Transverse colon (tissue), 4 donors: ENCODE results near the gene SMAD6. TPM values are rescaled to one million over a fixed set of nuclear protein-coding genes. Genes with fewer than 3 reads are reported as not detected.

Experiments
- DNase-seq: peaks from one replicate; pipeline ENCODE4 v3.0.0-alpha.2; 2019
- H3K27ac ChIP-seq, 4 donors: fragments of 200-600 bp; sonication (generic); 2 replicates each; pipeline ENCODE4 v1.5.1; 2016 to 2018; ENCODE audit warnings: inconsistent platforms in 4 of 4
- H3K27me3 ChIP-seq: fragments of 200-600 bp; sonication (generic); 2 replicates; pipeline ENCODE4 v1.5.1; 2017; ENCODE audit warnings: inconsistent platforms
- H3K36me3 ChIP-seq, 4 donors: fragments of 200-600 bp; sonication (generic); 2 replicates each; pipeline ENCODE4 v1.5.1; 2017 to 2019; ENCODE audit warnings: inconsistent platforms in 4 of 4
- H3K4me1 ChIP-seq, 4 donors: fragments of 200-600 bp; sonication (generic); 2 replicates each; pipeline ENCODE4 v1.5.1; 2017 to 2020; ENCODE audit warnings: inconsistent platforms in 4 of 4
- H3K4me3 ChIP-seq, 4 donors: fragments of 200-600 bp; sonication (generic); 1 replicate in 1 of 4; 2 replicates in 3 of 4; pipeline versions ENCODE4 v1.5.1 to v1.6.1; 2017 to 2019; ENCODE audit warnings: inconsistent platforms in 4 of 4
- H3K9me3 ChIP-seq, 2 donors: fragments of 200-600 bp; sonication (generic); 2 replicates each; pipeline ENCODE4 v1.5.1; 2017 to 2019; ENCODE audit warnings: inconsistent platforms in 2 of 2
- CTCF ChIP-seq, 5 experiments: fragments of 200-600 bp in 3 of 5; fragments of 450-650 bp in 2 of 5; sonication (generic) in 3 of 5; IDR thresholded peaks; 1 replicate in 2 of 5; 2 replicates in 3 of 5; pipeline ENCODE4 v1.5.1; 2016 to 2017; ENCODE audit warnings: antibody characterized with exemption in 5 of 5, inconsistent platforms in 3 of 5, mild to moderate bottlenecking in 2 of 5, moderate library complexity in 1 of 5
- EP300 ChIP-seq: sonication (generic); formaldehyde crosslinking; IDR thresholded peaks from one replicate; pipeline ENCODE4 v1.6.1; 2017; ENCODE audit warnings: antibody characterized with exemption, low read depth
- POLR2A ChIP-seq: fragments of 450-650 bp; IDR thresholded peaks from one replicate; pipeline ENCODE4 v1.6.1; 2016; ENCODE audit warnings: antibody characterized with exemption, mild to moderate bottlenecking, moderate library complexity
- POLR2AphosphoS5 ChIP-seq, 3 donors: sonication (generic); formaldehyde crosslinking; IDR thresholded peaks; one replicate each; pipeline ENCODE4 v1.6.1; 2016; ENCODE audit warnings: antibody characterized with exemption in 3 of 3
- WGBS, 2 donors: methylation state at CpG; one replicate each; pipeline ENCODE4 v1.1.5; 2018; ENCODE audit warnings: low coverage in 1 of 2; 5-methylcytosine and 5-hydroxymethylcytosine counted together
- in situ Hi-C, 4 donors: fragments of 200-750 bp; cut with MboI; loops; one replicate each; pipeline versions ENCODE4 v1.15.0 to v1.15.1; 2017; ENCODE audit warnings: low sequenced_read_pairs in 3 of 4, low pct_ligation_motif_present in 1 of 4, low pct_unique_long_range_greater_than_20kb in 1 of 4
- intact Hi-C: fragments of 100-400 bp; cut with DNase I; formaldehyde crosslinking; loops from one replicate; pipeline ENCODE4 v1.15.1; 2023; ENCODE audit warnings: low total_unique reads
- total RNA-seq, 4 donors: library from RNA; depleted of rRNA; stranded (reverse); fragments of >200 nt; gene quantifications; one replicate each; pipeline ENCODE4 v1.1.0, GENCODE V29; 2016

SMAD6 gene
- total RNA-seq, 4 donors from 2014 or later = 6.7 to 214 (median 9.3) TPM

GRCh38 chr15:66779331-66780009 is 77.4 kb downstream of the SMAD6 start:
- DNase-seq = peak; percentile 53
- no peaks in the 10 kb centered on the region for H3K27me3 ChIP-seq
- H3K27ac ChIP-seq = peak overlapping the region; percentile 70 to 79 (median 76)
- H3K4me3 ChIP-seq = no peak overlapping the region
- 44% methylated on average over 3 of the region's 4 CpGs; no CpG with 5 or more reads in 1 of the 2 donors for WGBS, 2 donors
- TF ChIP-seq EP300 (no peak), CTCF (IDR thresholded peaks at IDR 0.05) (no peak), POLR2AphosphoS5 (IDR thresholded peaks at IDR 0.05) (no peak), POLR2A (no peak)
- peaks cover 10 to 41% (median 32%) of the 10 kb centered on the region in 4 donors for H3K4me1 ChIP-seq
- no peaks in the 10 kb centered on the region for H3K9me3 ChIP-seq
- in situ Hi-C loops (loop anchor here in 2 of 4 donors (10.0 kb wide), 2 partner anchors 65 to 165 kb away; no protein-coding TSS in a partner anchor), intact Hi-C loops (loop anchor here (5.0 to 10.0 kb wide), 2 partner anchors 73 to 165 kb away; no protein-coding TSS in a partner anchor)
- H3K36me3 ChIP-seq = no peaks in the 10 kb centered on the region

- 81% methylated on average over 21 of the region's 21 CpGs; no CpG with 5 or more reads in 1 of the 2 donors for WGBS, 2 donors
Measured at GRCh38 chr15:66780172-66780972, 78.3 kb downstream of the SMAD6 start.

GRCh38 chr15:66780973-66781718 is 79.1 kb downstream of the SMAD6 start:
- no peaks in the 10 kb centered on the region for H3K27me3 ChIP-seq
- no peaks in the 10 kb centered on the region for H3K9me3 ChIP-seq
- intact Hi-C loops (no loop called here), in situ Hi-C loops (loop anchor here in 1 of 4 donors (10.0 kb wide), 1 partner anchor 64 kb away; no protein-coding TSS in a partner anchor)
- no peaks in the 10 kb centered on the region for H3K36me3 ChIP-seq
- H3K27ac ChIP-seq = peak overlapping the region in 2 of 4 donors; percentile 70 to 78
- H3K4me3 ChIP-seq = no peak overlapping the region
- DNase-seq = no peak
- WGBS, 2 donors = 98% methylated on average over 71 of the region's 73 CpGs; no CpG with 5 or more reads in 1 of the 2 donors
- TF ChIP-seq POLR2AphosphoS5 (IDR thresholded peaks at IDR 0.05) (no peak), EP300 (no peak), CTCF (IDR thresholded peaks at IDR 0.05) (no peak), POLR2A (no peak)
- H3K4me1 ChIP-seq = peaks cover 10 to 32% (median 24%) of the 10 kb centered on the region in 4 donors

More at GRCh38 chr15:66780172-66780972, 78.3 kb downstream of the SMAD6 start:
- Histone ChIP-seq H3K36me3 (no peaks in the 10 kb centered on the region), H3K27ac (peak overlapping the region; percentile 70 to 79 (median 76)), H3K9me3 (no peaks in the 10 kb centered on the region), H3K4me3 (no peak overlapping the region), H3K27me3 (no peaks in the 10 kb centered on the region), H3K4me1 (peaks cover 10 to 37% (median 27%) of the 10 kb centered on the region in 4 donors)
- TF ChIP-seq POLR2AphosphoS5 (IDR thresholded peaks at IDR 0.05) (no peak), EP300 (no peak), CTCF (IDR thresholded peaks at IDR 0.05) (no peak), POLR2A (no peak)
- DNase-seq = peak; percentile 62
- intact Hi-C loops (no loop called here), in situ Hi-C loops (loop anchor here in 1 of 4 donors (10.0 kb wide), 1 partner anchor 64 kb away; no protein-coding TSS in a partner anchor)
